ENCODE measurements around the gene FARS2.

FARS2 gene

GRCh38 chr6:5326022-5326641 lies 64.8 kb downstream of the FARS2 start:
- no peak for DNase-seq (ENCODE audit: low spot score)

GRCh38 chr6:5328800-5329199 lies 67.5 kb downstream of the FARS2 start:
- DNase-seq (ENCODE audit: low spot score), result no peak

GRCh38 chr6:5331845-5332442 lies 70.6 kb downstream of the FARS2 start:
- no peak for DNase-seq (ENCODE audit: low spot score)

DNA sequence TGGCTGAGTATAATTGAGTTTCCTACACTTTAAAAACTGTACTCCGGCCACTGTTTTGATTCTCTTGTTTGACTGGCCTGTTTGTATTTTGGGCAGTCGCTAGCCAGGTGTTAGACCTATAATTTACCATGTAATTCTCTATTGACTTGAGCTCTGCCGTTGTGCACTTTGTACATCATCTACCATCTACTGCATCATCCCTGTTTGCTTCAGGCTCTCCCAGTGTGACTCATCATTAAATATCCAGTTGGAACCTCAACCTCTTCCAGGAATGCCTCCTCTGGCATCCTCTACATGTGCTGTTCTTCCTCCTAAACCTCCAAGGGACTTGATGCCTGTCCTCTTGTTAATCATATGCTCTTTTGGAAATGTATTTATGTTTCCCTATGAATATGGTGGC lies 72.3 kb downstream of the FARS2 start:
- peak; percentile 11 for DNase-seq (ENCODE audit: low spot score)

DNA sequence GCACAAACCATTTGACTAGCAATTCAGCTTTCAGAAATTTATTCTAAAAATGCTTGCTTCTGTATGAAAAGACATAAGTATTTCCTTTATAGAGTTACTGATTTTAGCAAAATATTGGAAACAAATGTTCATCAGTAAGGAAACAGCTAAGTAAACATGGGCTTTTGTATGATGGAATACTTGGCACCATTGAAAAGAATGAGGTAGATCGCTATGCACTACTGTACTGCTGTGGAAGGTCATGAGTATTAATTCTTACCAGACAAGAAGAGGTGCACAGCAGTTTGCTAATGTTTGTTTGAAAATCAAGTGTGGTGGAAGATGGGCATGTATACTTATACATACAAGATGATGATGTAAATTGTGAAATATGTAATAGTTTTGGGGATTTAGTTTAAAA lies 73.0 kb downstream of the FARS2 start:
- no peak for DNase-seq (ENCODE audit: low spot score)

- no peak for DNase-seq (ENCODE audit: low spot score)
Observed at GRCh38 chr6:5335020-5335419, 73.7 kb downstream of the FARS2 start.

DNA sequence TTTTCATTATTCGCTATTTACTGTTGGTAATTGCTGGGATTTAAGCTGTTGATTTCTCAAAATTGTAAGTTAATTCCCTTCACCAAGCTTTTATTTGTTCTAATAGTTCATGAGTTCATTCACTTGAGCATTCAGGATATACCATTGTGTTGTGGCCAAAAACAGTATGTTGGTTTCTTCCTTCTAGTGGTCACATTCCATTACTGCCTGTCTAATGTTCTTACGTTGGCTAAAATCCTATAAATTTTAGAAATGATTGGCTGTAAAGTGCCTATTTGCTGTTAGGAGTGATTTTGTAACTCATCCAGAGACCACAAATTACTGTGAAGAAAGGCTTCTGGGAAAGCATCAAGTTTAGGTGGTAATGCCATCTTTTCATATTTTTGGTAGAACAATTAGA lies 76.3 kb downstream of the FARS2 start:
- DNase-seq (ENCODE audit: low spot score), result no peak

DNA sequence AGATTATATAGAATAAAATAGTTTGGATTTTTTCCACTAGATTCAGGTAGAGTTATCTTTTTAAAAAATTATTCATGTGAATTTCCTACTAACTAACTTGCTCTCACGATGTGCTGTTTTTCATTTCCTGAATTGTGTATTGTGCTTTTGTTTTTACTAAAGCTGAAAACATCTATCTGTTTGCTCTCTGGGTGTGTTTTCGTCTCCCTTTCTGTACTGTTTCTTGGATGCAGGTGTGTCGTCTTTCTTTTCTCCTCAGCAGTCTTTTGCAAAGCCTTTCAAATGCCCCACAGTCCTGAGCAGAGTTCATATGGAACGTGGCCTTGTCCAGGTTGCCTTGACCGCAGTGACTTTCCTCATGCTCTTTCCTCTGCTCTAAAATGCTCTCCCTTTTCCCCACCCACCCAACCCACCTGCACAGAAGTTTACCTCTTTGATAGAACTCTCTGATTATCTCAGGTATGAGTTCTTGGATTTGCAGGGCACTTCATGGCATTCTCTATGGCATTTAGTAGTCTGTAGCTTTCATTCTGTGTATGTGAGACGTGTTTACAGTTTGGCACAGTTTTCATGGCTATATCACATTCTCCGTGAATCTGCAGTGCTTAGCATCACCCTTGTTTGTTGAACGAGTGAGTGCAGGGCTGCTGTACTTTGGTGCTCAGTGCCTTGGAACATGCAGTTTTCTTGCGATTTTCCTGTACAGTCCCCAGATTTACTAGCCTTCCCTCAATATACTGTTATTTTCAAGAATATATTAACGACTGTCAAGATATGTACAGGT lies 77.1 kb downstream of the FARS2 start:
- no peak for DNase-seq (ENCODE audit: low spot score)

- no peak for DNase-seq (ENCODE audit: low spot score)
Observed at GRCh38 chr6:5339786-5340185, 78.5 kb downstream of the FARS2 start.

DNA sequence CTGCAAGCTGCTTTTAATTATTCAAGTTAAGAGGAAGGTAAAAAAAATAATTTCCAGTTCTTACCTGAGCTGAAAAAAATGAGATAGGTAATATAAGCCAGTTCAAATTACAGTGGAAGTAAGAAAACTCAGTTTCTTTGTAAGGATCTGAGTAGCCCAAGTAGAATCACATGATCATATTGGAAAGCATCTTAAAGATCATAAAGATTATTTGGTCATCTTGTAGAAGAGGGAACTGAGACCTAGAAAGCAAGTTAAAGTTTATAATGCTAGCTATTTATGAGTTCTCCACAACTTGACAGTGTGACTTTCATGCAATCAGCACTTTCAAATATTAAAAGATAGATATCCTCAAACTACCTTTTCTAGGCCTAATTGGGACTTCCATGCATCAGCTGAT lies 80.5 kb downstream of the FARS2 start:
- DNase-seq (ENCODE audit: low spot score), result no peak

GRCh38 chr6:5343998-5344397 lies 82.7 kb downstream of the FARS2 start:
- no peak for DNase-seq (ENCODE audit: low spot score)

GRCh38 chr6:5345324-5345723 lies 84.0 kb downstream of the FARS2 start:
- no peak for DNase-seq (ENCODE audit: low spot score)

GRCh38 chr6:5351552-5352210 lies 90.4 kb downstream of the FARS2 start:
- DNase-seq (ENCODE audit: low spot score), result no peak

DNA sequence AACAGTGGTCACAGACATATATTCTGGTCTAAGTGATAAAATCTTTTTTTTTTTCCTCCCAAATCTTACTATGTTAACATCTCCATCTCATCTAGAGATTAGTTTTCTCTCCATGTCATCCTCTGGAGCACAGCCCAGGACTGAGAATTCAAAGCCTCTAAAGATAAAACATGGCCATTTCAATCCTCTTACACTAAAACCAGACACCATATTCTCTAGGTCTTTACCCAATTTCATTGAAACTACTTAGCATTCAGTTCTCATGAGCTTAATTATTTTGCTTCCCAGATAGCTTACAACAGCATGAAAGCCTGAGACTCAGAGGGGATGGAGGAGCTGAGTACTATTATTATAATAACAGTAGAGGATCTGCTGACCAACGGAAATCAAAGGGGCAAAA lies 92.7 kb downstream of the FARS2 start:
- DNase-seq (ENCODE audit: low spot score), result no peak

DNA sequence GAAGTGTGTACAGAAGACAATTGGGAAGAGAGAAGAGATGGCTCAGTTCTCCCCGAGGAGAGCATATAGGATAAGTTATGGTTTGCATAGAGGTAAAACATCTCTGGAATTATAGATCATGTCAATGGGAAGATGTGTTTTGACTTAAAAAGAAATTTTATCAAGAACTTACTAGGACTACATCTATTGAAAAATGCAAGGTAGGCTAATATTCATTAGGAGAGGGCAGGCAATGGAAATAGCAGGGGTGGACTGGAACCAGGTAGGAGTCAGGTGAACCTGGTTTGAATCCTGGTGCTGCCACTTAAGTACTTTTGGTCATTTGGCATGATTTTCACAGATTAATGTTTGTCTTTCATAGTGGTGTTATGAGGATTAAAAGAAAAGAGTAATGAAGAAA lies 96.2 kb downstream of the FARS2 start:
- DNase-seq (ENCODE audit: low spot score), result no peak

GRCh38 chr6:5359417-5359816 lies 98.1 kb downstream of the FARS2 start:
- DNase-seq (ENCODE audit: low spot score), result no peak

DNA sequence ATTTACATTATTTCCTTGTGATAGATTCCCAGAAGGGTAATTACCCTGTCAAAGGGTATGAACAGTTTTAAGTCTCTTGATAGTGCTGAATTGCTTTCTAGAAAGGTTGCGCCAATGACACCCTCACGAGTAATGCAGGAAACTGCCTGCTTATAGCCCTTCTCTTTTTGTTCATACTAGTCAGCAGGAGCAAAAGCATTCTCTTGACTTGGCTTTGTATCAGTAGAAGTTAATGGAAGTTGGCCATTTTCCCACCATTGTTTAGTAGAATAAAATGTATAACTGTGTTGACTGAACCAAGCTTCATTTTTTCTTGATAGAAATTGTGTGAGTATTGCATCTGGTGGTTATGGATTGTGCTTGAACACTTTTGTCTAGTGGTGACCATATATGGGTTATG lies 100.1 kb downstream of the FARS2 start:
- peak; percentile 23 for DNase-seq (ENCODE audit: low spot score)

DNA sequence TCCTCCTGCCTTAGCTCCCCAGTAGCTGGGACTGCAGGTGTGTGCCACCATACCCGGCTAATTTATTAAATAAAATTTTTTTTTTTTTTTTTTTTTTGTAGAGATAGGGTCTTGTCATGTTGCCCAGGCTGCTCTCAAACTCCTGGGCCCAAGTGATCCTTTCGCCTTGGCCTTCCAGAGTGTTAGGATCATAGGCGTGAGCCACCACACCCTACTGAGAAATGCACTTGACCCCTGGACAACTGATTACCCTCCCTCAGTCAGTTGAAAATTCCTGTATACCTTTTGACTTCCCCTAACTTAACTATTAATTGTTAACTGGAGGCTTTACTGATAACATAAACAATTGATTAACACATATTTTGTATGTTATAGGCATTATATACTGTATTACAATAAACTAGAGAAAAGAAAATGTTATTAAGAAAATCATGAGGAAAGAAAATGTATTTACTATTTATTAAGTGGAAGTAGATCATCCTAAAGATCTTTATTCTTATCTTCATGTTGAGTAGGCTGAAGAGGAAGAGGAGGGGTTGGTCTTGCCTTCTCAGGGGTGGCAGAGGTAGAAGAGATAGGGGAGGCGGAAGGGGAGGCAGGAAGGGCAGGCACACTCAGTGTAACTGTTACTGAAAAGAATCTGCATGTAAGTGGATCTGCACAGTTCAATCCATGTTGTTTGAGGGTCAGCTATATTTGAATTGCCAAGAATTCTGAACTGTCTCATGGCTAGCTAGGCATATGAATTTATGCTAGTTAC lies 104.3 kb downstream of the FARS2 start:
- DNase-seq (ENCODE audit: low spot score), result no peak

GRCh38 chr6:5366941-5367340 lies 105.6 kb downstream of the FARS2 start:
- no peak for DNase-seq (ENCODE audit: low spot score)

- no peak for DNase-seq (ENCODE audit: low spot score)
Observed at GRCh38 chr6:5367510-5367909, 106.2 kb downstream of the FARS2 start.

- no peak for DNase-seq (ENCODE audit: low spot score)
Observed at GRCh38 chr6:5373430-5373829, 112.1 kb downstream of the FARS2 start.

GRCh38 chr6:5378331-5378730 lies 117.0 kb downstream of the FARS2 start:
- no peak for DNase-seq (ENCODE audit: low spot score)
